Endothelial cell of umbilical vein (primary cell): ENCODE measurements around the gene RNF175.

Experiments
- CTCF ChIP-seq, 2 donors: IDR thresholded peaks; 1 replicate in 1 of 2; 2 replicates in 1 of 2; pipeline ENCODE4 v1.5.1; 2011; ENCODE audit warnings: low read length in 2 of 2, mild to moderate bottlenecking in 2 of 2, moderate library complexity in 2 of 2, control low read depth in 1 of 2, inconsistent platforms in 1 of 2, low read depth in 1 of 2; ENCODE audit not compliant: insufficient read depth in 1 of 2; ENCODE audit errors: extremely low read depth in 1 of 2
- EZH2 ChIP-seq: IDR thresholded peaks from 2 replicates; pipeline ENCODE4 v1.6.1; 2012; ENCODE audit warnings: borderline replicate concordance, low read depth, mild to moderate bottlenecking, moderate library complexity, low read length, inconsistent platforms; ENCODE audit not compliant: severe bottlenecking
- FOS ChIP-seq: IDR thresholded peaks from 2 replicates; pipeline ENCODE4 v1.6.1; 2011; ENCODE audit warnings: mild to moderate bottlenecking, low read length, moderate library complexity, borderline replicate concordance; ENCODE audit not compliant: insufficient read depth
- GATA2 ChIP-seq: IDR thresholded peaks from 2 replicates; pipeline ENCODE4 v1.7.0; 2011; ENCODE audit warnings: low read depth, mild to moderate bottlenecking, moderate library complexity, mixed read lengths, low read length; ENCODE audit not compliant: insufficient read length, insufficient read depth
- JUN ChIP-seq: IDR thresholded peaks from 2 replicates; pipeline ENCODE4 v1.6.1; 2011; ENCODE audit warnings: borderline replicate concordance, low read depth; ENCODE audit not compliant: insufficient read length, insufficient read depth
- MAX ChIP-seq: IDR thresholded peaks from 2 replicates; pipeline ENCODE4 v1.6.1; 2011; ENCODE audit not compliant: insufficient read depth, insufficient read length
- MYC ChIP-seq: IDR thresholded peaks from one replicate; pipeline ENCODE4 v1.6.1; 2011; ENCODE audit warnings: mild to moderate bottlenecking, low read depth, low read length
- POLR2A ChIP-seq: IDR thresholded peaks from 2 replicates; pipeline ENCODE4 v1.6.1; 2012; ENCODE audit warnings: low read depth, mild to moderate bottlenecking, control low read depth, low read length
- POLR2AphosphoS5 ChIP-seq: IDR thresholded peaks from 2 replicates; pipeline ENCODE4 v1.6.1; 2012; ENCODE audit warnings: low read depth, mild to moderate bottlenecking, control low read depth, low read length, moderate library complexity; ENCODE audit not compliant: insufficient read depth

DNA sequence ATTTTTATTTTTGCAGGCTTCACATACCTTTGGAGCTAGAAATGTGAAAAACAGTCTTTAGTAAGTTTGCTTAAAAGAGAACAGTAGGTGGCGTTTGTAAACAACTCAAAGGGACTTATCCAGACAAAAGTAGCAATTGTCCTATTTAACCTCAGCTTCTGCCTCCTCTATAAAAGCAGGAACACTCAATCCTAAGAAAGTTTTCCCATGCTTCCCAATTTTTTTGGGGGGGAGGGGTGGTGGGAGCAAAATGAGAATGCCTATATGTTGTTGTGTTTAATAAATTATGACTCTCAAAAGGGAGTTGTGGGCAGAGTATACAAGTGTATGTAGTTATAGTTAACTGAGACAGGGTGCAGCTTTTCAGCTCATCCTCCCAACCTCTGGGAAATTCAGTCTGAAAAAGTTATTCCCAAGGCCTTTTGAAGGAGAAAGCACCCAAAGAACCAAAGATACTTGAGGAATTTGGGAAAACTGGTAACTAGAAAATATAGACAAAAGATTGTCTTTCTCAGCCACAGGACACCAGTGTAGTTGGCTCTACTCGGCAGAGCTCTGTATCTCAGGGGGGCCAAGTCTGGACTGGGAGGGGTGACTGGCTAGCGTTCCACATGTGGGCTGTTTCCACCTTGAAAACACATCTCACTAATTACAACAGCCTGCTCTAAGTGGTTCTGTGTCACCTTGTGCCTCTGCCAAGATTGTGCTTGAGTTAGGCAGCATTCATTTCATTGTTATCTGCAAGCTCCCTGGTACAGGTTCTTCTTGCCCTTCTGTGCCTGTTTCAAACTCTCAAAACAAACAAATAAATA is 26.3 kb upstream of the RNF175 start:
- TF ChIP-seq POLR2A, result no peak
- peak; percentile 7 to 11 for TF ChIP-seq CTCF (IDR thresholded peaks at IDR 0.05; ENCODE audit: extremely low read depth in 1 of 2, insufficient read depth in 1 of 2, low read depth in 1 of 2, low read length in 2 of 2)
- no peak for TF ChIP-seq GATA2
- no peak for TF ChIP-seq MAX
- TF ChIP-seq MYC, result no peak
- TF ChIP-seq POLR2AphosphoS5, result no peak
- no peak for TF ChIP-seq FOS
- no peak for TF ChIP-seq JUN
- TF ChIP-seq EZH2, result no peak
